Measurements from ENCODE around the gene MUC5AC.

The MUC5AC gene

GRCh38 chr11:1196516-1197391 is 39.0 kb downstream of the MUC5AC start:
- no peak for DNase-seq (ENCODE audit: low read depth)

DNA sequence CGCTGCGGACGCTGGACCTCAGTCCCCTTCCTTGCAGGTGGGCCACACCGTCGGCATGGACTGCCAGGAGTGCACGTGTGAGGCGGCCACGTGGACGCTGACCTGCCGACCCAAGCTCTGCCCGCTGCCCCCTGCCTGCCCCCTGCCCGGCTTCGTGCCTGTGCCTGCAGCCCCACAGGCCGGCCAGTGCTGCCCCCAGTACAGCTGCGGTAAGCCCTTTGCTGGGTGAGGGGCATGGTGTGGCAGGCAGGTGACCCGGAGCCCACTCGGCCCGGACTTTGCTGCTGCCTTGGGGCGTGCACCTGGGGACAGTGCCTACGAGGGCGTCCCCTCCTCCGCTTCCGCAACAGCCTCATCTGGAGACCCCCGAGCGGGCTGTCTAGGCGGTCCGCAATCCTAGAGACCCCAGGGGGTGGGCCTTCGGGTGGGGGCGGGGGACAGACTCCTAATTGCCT is 39.7 kb downstream of the MUC5AC start:
- DNase-seq (ENCODE audit: low read depth), result no peak

GRCh38 chr11:1197886-1198560 is 40.3 kb downstream of the MUC5AC start:
- DNase-seq (ENCODE audit: low read depth), result no peak

GRCh38 chr11:1198561-1199240 is 40.9 kb downstream of the MUC5AC start:
- DNase-seq (ENCODE audit: low read depth), result no peak

- no peak for DNase-seq (ENCODE audit: low read depth)
Measured at GRCh38 chr11:1199241-1199750, 41.5 kb downstream of the MUC5AC start.

DNA sequence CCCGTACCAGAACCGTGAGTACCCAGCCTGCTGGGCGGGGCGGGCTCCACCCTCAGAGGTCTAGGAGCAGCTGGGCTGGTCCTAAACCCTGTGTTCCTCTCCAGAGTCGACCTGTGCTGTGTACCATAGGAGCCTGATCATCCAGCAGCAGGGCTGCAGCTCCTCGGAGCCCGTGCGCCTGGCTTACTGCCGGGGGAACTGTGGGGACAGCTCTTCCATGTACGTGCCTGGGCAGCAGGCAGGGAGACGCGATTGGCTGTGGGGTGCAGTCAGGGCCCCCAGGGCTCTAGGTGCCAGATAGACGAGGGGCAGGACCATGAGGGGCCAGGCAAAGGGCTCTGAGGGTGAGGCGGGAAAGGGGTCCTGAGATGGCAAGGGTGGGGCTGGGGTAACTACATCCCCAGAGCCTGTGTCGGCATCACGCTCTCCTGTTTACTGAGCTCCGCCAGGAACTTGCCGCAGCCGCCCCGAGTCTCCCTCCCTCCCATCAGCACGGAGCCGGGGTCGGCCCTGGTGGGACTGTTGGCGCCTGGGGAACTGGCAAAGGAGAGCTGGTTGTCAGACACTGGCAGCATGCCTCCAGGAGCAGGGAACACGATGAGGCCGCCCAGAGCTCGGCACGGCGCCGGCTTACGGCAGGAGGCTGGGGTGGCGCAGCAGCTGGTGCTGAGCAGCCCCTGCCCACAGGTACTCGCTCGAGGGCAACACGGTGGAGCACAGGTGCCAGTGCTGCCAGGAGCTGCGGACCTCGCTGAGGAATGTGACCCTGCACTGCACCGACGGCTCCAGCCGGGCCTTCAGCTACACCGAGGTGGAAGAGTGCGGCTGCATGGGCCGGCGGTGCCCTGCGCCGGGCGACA is 42.2 kb downstream of the MUC5AC start:
- DNase-seq (ENCODE audit: low read depth), result no peak

GRCh38 chr11:1200611-1201191 is 42.9 kb downstream of the MUC5AC start:
- DNase-seq (ENCODE audit: low read depth), result no peak

DNA sequence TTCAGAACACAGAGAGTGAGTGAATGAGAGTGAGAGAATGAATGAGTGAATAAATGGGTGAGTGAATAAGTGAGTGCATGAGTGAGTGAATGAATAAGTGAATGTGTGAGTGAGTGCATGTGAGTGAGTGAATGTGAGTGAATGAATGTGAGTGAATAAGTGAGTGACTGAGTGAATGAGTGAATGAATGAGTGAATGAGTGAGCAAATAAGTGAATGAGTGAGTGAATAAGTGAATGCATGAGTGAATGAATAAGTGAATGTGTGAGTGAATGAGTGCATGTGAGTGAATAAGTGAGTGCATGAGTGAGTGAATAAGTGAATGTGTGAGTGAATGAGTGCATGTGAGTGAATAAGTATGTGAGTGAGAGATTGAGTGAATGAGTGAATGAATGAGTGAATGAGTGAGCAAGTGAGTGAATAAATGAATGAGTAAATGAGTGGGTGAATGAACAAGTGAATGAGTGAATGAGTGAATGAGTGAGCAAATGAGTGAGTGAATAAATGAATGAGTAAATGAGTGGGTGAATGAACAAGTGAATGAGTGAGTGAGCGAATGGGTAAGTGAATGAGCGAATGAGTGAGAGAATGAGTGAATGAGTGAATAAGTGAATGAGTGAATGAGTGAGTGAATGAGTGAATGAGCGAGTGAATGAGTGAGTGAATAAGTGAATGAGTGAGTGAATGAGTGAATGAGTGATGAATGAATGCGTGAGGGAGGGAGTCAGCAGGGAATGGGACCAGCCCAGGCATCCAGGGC is 43.8 kb downstream of the MUC5AC start:
- no peak for DNase-seq (ENCODE audit: low read depth)

DNA sequence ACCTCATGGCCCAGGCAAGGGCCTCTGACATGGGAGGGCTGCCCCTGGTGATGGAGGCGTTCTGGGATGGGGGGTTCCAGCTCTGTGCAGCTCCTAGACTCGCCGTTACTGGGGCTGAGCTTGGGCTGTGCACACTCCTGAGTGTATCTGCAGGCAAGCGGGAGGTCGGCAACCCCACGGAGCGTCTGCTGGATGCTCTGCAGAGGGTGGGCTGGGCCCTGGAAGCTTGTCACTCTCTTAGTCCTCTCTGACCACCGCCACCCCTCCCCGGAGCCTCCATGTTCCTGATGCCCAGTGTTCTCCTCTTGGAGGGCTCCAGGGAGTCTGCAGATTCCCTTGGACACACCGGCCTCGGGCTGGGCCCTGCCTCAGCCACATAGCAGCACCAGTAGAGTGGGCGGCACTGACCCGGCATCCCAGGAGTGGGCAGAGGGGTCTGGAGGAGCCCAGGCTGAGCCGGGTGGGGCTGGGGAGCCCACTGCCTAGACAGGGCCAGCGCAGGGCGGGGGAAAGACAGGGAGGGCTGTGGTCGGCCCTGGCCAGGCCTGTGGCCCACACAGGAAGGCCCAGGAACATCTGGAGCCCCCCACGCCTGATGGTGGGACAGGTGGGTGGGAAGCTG is 44.5 kb downstream of the MUC5AC start:
- DNase-seq (ENCODE audit: low read depth), result no peak

DNA sequence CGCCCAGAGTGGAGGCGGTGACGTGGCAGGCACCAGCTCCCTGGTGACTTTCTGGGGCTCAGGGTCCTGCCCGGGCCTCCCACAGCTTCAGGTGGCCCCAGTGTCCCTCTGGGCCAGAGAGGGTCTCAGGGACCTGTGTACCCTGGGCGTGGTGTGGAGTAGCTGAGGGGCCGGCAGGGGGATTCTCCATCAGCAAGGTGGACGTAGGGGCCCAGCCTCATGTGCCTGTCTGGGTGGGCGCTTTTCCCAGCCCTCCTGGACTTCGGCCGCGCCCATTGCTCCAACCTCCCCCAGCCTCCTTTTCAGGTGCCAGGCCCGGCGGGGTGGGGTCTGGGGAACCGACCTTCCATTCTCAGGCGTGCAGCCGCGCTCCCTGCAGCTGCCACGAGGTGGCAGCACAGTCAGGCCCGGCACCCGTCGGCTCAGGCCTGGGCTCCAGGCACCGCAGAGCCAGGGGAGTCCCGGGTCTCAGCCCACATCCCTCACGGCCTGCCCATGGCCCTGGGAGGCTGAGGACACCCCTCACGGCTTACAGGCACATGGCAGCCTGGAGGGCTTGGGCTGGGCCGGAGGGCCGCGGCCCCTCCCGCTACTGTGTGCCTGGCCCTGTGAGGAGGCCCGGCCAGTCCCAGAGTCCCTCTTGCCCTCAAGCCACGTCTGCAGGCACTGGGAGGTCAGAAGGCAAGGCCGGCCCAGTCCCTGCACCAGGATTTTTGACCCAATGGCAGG is 45.2 kb downstream of the MUC5AC start:
- no peak for DNase-seq (ENCODE audit: low read depth)

GRCh38 chr11:1203505-1204271 is 45.9 kb downstream of the MUC5AC start:
- no peak for DNase-seq (ENCODE audit: low read depth)

GRCh38 chr11:1204381-1205101 is 46.8 kb downstream of the MUC5AC start:
- DNase-seq (ENCODE audit: low read depth), result no peak

DNA sequence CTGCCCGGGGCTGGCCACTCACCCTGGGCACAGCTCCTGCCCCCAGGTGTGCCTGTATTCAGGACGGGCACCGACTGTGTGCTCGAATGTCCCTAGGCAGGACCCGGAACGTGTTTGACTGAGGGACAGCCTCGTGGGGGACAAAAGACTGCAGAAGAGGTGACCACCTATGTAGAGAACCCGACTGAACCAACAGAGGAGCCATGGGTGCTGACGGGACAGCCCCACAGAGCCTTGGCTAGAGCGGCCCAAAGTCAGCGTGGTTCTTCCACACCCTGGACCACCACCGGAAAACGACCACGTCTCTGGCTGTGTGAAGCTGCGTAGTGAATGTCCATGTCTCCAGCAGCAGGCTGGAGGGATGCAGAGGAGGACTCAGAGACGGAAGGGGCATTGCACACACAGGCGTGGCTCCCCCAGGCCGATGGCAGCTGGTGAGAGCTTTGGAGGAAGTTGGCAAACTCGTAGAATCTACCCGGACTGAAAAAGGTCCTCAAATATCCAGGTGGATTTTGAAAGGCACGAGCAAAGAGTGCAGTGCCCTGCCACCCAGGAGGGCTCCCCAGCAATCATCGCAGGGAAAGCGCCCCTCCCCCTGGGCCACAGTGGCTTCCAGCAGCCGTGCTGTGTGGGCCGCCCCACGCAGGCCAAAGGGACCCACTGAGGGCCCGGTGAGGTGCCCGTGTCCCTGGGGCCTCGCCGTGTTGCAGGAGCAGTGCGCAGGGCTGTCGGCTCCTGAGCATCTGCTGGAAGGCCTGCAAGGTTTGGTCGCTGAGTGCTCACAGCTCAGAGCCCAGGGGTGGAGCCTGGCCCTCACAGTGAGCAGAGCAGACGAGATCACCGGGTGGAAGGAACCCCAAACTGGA is 47.6 kb downstream of the MUC5AC start:
- no peak for DNase-seq (ENCODE audit: low read depth)

GRCh38 chr11:1205987-1206331 is 48.2 kb downstream of the MUC5AC start:
- no peak for DNase-seq (ENCODE audit: low read depth)

DNA sequence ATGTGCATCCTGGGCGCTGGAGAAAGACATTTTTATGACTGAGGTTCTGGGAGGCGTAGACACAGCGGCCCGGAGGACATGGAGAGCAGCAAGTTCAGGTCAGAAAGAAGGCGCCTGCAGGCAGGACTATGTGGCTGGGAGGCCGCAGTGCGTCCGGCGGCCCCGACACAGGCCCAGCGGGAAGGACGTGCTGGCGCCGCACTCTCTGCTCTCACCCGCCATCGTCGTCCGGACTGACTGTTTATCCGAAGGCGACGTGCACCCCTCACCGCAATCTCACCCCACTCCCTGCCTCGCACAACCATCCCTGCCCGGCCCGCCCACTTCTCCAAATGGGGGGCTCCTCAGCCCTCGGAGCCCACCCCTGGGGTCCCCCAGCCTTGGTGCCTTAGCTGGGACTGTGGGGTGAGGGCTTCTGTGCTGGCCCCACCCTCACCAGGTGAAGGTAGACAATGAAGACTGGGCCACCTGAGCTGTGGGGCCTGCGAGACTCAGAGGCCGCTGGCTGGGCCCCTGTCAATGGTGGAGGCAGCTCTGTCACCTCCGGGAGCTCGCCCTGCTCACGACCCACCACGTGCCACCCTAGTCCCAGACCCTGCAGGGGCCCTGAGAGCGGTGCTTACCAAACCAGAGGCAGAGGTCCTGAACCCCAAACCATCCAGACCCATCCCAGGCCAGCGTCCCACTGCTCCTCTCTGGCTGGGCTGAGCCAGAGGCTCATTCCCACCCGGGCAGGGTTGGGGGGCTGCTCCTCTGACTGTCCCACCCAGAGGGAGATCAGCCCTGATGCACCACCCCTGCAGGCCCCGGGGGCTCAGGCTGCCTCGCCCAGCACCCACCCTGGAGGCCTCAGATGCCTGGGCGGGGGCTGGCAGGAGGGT is 48.9 kb downstream of the MUC5AC start:
- DNase-seq (ENCODE audit: low read depth), result no peak
